Islet precursor cell (in vitro differentiated cells): ENCODE measurements around the gene UBXN11.

Experiments used
- DNase-seq: peaks from one replicate; pipeline ENCODE4 v3.0.0-alpha.2; 2018

Gene UBXN11

GRCh38 chr1:26263212-26263611 lies 43.2 kb downstream of the UBXN11 start:
- DNase-seq: no peak

- DNase-seq: no peak
Measured at GRCh38 chr1:26259578-26259977, 46.9 kb downstream of the UBXN11 start.

GRCh38 chr1:26259005-26259404 lies 47.4 kb downstream of the UBXN11 start:
- no peak for DNase-seq

GRCh38 chr1:26257222-26257621 lies 49.2 kb downstream of the UBXN11 start:
- DNase-seq: no peak

GRCh38 chr1:26254404-26254803 lies 52.0 kb downstream of the UBXN11 start:
- no peak for DNase-seq

- no peak for DNase-seq
Measured at GRCh38 chr1:26252718-26253117, 53.7 kb downstream of the UBXN11 start.

- DNase-seq: no peak
Measured at GRCh38 chr1:26239936-26240335, 66.5 kb downstream of the UBXN11 start.

- DNase-seq: no peak
Measured at GRCh38 chr1:26237230-26237966, 69.0 kb downstream of the UBXN11 start.

GRCh38 chr1:26234644-26235370 lies 71.6 kb downstream of the UBXN11 start:
- DNase-seq: peak; percentile 61

GRCh38 chr1:26233903-26234643 lies 72.4 kb downstream of the UBXN11 start, which contains the start of gene CEP85:
TSS of gene CEP85 (plus strand) at chr1:26234200. CDS start at chr1:26239784, 5,584 bp downstream.
- peak; percentile 99 for DNase-seq
